Astrocyte (in vitro differentiated cells and primary cell): ENCODE results near the gene RAP1A. TPM values are rescaled to one million over a fixed set of nuclear protein-coding genes. Genes with fewer than 3 reads are reported as not detected.

ENCODE experiments used
- DNase-seq: peaks from one replicate; pipeline ENCODE4 v3.0.0-alpha.2; 2010; ENCODE audit warnings: low read depth
- FAIRE-seq: peaks from 2 replicates; lab custom pipeline; 2011; peaks lifted over from hg19 to GRCh38; lab: Jason Lieb, UNC
- H2AFZ ChIP-seq: 2 replicates; pipeline ENCODE4 v1.6.0; 2012; ENCODE audit warnings: low read depth, low read length, inconsistent platforms
- H3K27ac ChIP-seq: 2 replicates; pipeline ENCODE4 v1.5.1; 2011; ENCODE audit warnings: low read depth, low read length, inconsistent platforms
- H3K27me3 ChIP-seq: 2 replicates; pipeline ENCODE4 v1.6.0; 2011; ENCODE audit warnings: low read length, inconsistent platforms; ENCODE audit not compliant: insufficient read depth
- H3K36me3 ChIP-seq: 2 replicates; pipeline ENCODE4 v1.5.1; 2011; ENCODE audit warnings: low read length, inconsistent platforms; ENCODE audit not compliant: insufficient read depth
- H3K4me1 ChIP-seq: 2 replicates; pipeline ENCODE4 v1.5.1; 2011; ENCODE audit warnings: low read length, inconsistent platforms; ENCODE audit not compliant: insufficient read depth
- H3K4me2 ChIP-seq: 2 replicates; pipeline ENCODE4 v1.6.0; 2012; ENCODE audit warnings: low read length, inconsistent platforms
- H3K4me3 ChIP-seq: 2 replicates; pipeline ENCODE4 v1.5.1; 2011; ENCODE audit warnings: low read depth, mild to moderate bottlenecking, low read length, inconsistent platforms; ENCODE audit not compliant: insufficient read depth
- H3K79me2 ChIP-seq: 2 replicates; pipeline ENCODE4 v1.6.0; 2012; ENCODE audit warnings: mild to moderate bottlenecking, low read length, inconsistent platforms; ENCODE audit not compliant: insufficient read depth
- H3K9ac ChIP-seq: 2 replicates; pipeline ENCODE4 v1.6.0; 2012; ENCODE audit warnings: mild to moderate bottlenecking, low read length, inconsistent platforms
- H3K9me3 ChIP-seq: 2 replicates; pipeline ENCODE4 v1.5.1; 2012; ENCODE audit warnings: low read depth, mild to moderate bottlenecking, low read length, inconsistent platforms; ENCODE audit not compliant: insufficient read depth
- H4K20me1 ChIP-seq: 2 replicates; pipeline ENCODE4 v1.6.0; 2012; ENCODE audit warnings: low read length, inconsistent platforms; ENCODE audit not compliant: insufficient read depth
- H3K27ac Mint-ChIP-seq: one replicate; pipeline ENCODE4 v1.8.0; 2021; ENCODE audit warnings: mild to moderate bottlenecking, mixed read lengths; ENCODE audit not compliant: unreplicated experiment
- H3K27me3 Mint-ChIP-seq: one replicate; pipeline ENCODE4 v1.8.0; 2021; ENCODE audit warnings: low read depth, mixed read lengths; ENCODE audit not compliant: unreplicated experiment
- H3K36me3 Mint-ChIP-seq: one replicate; pipeline ENCODE4 v1.8.0; 2021; ENCODE audit warnings: low read depth, mixed read lengths; ENCODE audit not compliant: unreplicated experiment
- H3K4me1 Mint-ChIP-seq: one replicate; pipeline ENCODE4 v1.8.0; 2021; ENCODE audit warnings: low read depth, mixed read lengths; ENCODE audit not compliant: unreplicated experiment
- H3K4me3 Mint-ChIP-seq: one replicate; pipeline ENCODE4 v1.8.0; 2021; ENCODE audit warnings: mild to moderate bottlenecking, moderate library complexity, mixed read lengths; ENCODE audit not compliant: unreplicated experiment
- H3K9me3 Mint-ChIP-seq: one replicate; pipeline ENCODE4 v1.8.0; 2021; ENCODE audit warnings: mild to moderate bottlenecking, mixed read lengths; ENCODE audit not compliant: unreplicated experiment
- EZH2 ChIP-seq: IDR thresholded peaks from 2 replicates; pipeline ENCODE4 v1.6.1; 2012; ENCODE audit warnings: mild to moderate bottlenecking, low read length, inconsistent platforms; ENCODE audit not compliant: insufficient read depth
- total RNA-seq: library from RNA; stranded (reverse); gene quantifications from 2 replicates; pipeline ENCODE4 v1.2.1, GENCODE V29; 2021
- TF ChIP-seq, protein P1 (sequence below): IDR thresholded peaks from 2 replicates; pipeline ENCODE4 v1.5.1; 2011; ENCODE audit warnings: low read depth, mild to moderate bottlenecking, inconsistent platforms, low read length, moderate library complexity; ENCODE audit not compliant: insufficient read depth

The RAP1A gene
- total RNA-seq, 1 donor from 2014 or later = 66.6 TPM

DNA sequence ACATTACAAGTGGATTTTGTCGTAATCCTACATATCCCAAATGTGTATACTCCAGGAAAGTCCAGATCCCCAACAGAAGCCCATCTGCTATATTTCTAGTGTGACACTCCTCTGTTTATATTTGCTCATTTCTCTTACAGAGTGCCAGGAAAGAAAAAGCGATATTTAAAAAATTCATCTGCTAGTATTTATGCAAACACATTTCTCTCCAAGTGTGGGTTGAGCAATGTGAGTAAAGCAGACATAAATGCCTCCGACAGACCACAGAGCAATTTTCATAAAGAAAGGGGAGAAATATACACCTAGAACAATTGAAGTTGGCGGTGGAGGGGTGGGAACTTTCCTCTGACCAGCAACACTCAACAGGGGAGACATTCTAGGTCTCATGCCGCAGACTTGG is 22.2 kb upstream of the RAP1A start:
- no peak overlapping the region for H3K4me3 Mint-ChIP-seq
- Histone ChIP-seq H3K4me2 (no peak overlapping the region), H3K36me3 (no peaks in the 10 kb centered on the region), H2AFZ (no peak overlapping the region), H3K27ac (no peak overlapping the region), H3K9ac (no peak overlapping the region), H3K79me2 (no peaks in the 10 kb centered on the region), H3K4me3 (no peak overlapping the region), H3K27me3 (no peaks in the 10 kb centered on the region), H4K20me1 (no peaks in the 10 kb centered on the region), H3K9me3 (no peaks in the 10 kb centered on the region), H3K4me1 (peaks cover 16% of the 10 kb centered on the region)
- H3K4me1 Mint-ChIP-seq = peaks cover 25% of the 10 kb centered on the region
- no peak for DNase-seq
- no peak for FAIRE-seq
- H3K36me3 Mint-ChIP-seq = peaks cover 2% of the 10 kb centered on the region
- H3K9me3 Mint-ChIP-seq = peaks cover 2% of the 10 kb centered on the region
- no peak overlapping the region for H3K27ac Mint-ChIP-seq
- TF ChIP-seq EZH2 = no peak
- TF ChIP-seq, protein P1, sequence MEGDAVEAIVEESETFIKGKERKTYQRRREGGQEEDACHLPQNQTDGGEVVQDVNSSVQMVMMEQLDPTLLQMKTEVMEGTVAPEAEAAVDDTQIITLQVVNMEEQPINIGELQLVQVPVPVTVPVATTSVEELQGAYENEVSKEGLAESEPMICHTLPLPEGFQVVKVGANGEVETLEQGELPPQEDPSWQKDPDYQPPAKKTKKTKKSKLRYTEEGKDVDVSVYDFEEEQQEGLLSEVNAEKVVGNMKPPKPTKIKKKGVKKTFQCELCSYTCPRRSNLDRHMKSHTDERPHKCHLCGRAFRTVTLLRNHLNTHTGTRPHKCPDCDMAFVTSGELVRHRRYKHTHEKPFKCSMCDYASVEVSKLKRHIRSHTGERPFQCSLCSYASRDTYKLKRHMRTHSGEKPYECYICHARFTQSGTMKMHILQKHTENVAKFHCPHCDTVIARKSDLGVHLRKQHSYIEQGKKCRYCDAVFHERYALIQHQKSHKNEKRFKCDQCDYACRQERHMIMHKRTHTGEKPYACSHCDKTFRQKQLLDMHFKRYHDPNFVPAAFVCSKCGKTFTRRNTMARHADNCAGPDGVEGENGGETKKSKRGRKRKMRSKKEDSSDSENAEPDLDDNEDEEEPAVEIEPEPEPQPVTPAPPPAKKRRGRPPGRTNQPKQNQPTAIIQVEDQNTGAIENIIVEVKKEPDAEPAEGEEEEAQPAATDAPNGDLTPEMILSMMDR = no peak
- H3K27me3 Mint-ChIP-seq = no peaks in the 10 kb centered on the region

DNA sequence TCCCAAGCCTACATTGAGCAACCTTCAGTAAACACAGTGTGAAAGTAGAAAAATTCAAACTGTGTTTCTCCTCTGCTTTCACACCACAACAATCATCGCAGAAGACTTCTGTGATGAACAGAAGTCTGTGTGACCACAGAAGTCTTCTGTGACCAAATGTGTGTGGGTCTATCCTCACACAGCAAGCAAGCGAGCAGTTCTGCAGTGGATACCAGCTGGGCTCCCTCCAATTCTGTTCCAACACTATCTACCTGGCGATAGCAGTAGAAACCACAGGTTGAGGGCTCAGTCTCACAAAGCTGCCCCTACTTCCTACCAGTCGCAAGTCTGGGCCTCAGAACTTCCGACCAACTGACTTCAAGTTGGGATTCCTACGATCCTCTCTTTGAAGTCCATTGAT is 21.0 kb upstream of the RAP1A start:
- Mint-ChIP-seq H3K27ac (no peak overlapping the region), H3K9me3 (peaks cover 2% of the 10 kb centered on the region), H3K4me3 (no peak overlapping the region), H3K36me3 (peaks cover 2% of the 10 kb centered on the region), H3K27me3 (no peaks in the 10 kb centered on the region), H3K4me1 (peaks cover 17% of the 10 kb centered on the region)
- Histone ChIP-seq H2AFZ (no peak overlapping the region), H3K9me3 (no peaks in the 10 kb centered on the region), H3K27ac (no peak overlapping the region), H3K4me2 (no peak overlapping the region), H3K4me3 (no peak overlapping the region), H3K79me2 (no peaks in the 10 kb centered on the region), H3K9ac (no peak overlapping the region), H3K4me1 (peaks cover 5% of the 10 kb centered on the region), H3K27me3 (no peaks in the 10 kb centered on the region), H3K36me3 (no peaks in the 10 kb centered on the region), H4K20me1 (no peaks in the 10 kb centered on the region)
- no peak for DNase-seq
- no peak for FAIRE-seq
- no peak for TF ChIP-seq EZH2
- TF ChIP-seq, protein P1 = no peak

DNA sequence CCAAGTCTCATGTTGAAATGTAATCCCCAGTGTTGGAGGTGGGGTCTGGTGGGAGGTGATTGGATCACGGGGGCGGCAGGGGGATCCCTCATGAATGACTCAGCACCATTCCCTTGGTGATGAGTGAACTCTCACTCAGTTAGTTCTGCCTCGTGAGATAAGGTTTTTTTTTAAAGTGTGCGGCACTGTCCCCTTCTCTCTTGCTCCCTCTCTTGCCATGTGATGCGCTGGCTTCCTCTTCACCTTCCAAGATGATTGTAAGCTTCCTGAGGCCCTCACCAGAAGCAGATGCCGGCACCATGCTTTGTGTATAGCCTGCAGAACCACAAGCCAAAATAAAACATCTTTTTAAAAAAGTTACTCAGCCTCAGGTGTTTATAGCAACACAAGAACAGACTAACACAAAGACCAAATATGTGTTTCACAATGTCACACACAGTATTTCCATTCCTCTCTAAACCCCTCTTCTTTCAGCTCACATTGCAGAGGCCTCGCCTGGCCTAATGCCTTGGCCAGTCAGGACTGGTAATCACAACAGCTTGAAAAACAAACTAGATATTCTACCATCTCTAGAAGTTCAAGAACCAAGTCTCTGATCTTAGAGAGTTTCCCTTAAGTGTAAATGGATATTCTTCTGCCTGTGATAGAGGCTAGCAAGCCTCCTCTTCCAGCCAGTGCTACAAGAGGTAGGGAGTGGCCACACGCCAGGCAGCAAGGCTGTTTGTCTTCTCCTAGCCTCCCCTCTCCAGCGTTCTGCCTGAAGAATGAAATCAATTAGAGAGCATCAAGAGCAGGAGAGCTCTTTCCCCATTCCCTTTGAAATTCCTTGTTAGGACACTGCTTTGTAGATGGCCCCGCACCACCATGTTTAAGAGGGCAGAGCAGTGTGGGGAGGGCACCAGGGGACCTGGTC is 19.6 kb upstream of the RAP1A start:
- Histone ChIP-seq H3K4me1 (peaks cover 6% of the 10 kb centered on the region), H3K4me3 (no peak overlapping the region), H3K79me2 (no peaks in the 10 kb centered on the region), H4K20me1 (no peaks in the 10 kb centered on the region), H3K9ac (no peak overlapping the region), H3K9me3 (no peaks in the 10 kb centered on the region), H2AFZ (no peak overlapping the region), H3K27ac (no peak overlapping the region), H3K27me3 (no peaks in the 10 kb centered on the region), H3K36me3 (no peaks in the 10 kb centered on the region), H3K4me2 (no peak overlapping the region)
- Mint-ChIP-seq H3K4me1 (peaks cover 23% of the 10 kb centered on the region), H3K9me3 (peaks cover 2% of the 10 kb centered on the region), H3K36me3 (peaks cover 2% of the 10 kb centered on the region), H3K27ac (no peak overlapping the region), H3K4me3 (no peak overlapping the region), H3K27me3 (no peaks in the 10 kb centered on the region)
- TF ChIP-seq, protein P1 = no peak
- no peak for TF ChIP-seq EZH2
- FAIRE-seq (no peak), DNase-seq (no peak)
